ENCODE results near the gene CRB3.

Gene CRB3

DNA sequence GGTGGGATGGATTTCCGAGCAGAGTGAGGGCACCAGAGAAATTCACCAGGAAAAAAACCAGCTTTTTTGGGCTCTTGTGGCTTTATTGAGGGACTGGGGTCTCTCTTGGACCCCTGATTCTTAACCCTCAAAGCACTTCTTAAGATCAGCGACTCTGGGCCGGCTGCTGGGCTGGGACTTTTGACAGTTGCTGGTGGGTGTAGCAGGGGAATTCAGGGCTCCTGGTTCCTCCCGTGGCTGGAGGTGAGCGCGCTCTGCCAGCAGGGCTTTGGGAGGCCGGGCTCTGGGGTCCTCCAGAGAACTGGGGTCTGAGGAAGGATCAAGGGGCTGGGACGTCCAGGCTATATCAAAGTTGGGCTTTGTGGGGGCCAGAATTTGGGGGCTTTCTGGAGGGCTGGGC is 3.3 kb downstream of the CRB3 start:
- DNase-seq = no peak

GRCh38 chr19:6470173-6470572 is 6.1 kb downstream of the CRB3 start:
- no peak for DNase-seq

- no peak for DNase-seq
These were observed 7.0 kb downstream of the CRB3 start for GRCh38 chr19:6471076-6471475.

- DNase-seq = no peak
These were observed 8.6 kb downstream of the CRB3 start for GRCh38 chr19:6472713-6473112.

GRCh38 chr19:6473647-6474046 is 9.6 kb downstream of the CRB3 start:
- DNase-seq = no peak

GRCh38 chr19:6475321-6476108 is 11.4 kb downstream of the CRB3 start:
- DNase-seq = no peak

DNA sequence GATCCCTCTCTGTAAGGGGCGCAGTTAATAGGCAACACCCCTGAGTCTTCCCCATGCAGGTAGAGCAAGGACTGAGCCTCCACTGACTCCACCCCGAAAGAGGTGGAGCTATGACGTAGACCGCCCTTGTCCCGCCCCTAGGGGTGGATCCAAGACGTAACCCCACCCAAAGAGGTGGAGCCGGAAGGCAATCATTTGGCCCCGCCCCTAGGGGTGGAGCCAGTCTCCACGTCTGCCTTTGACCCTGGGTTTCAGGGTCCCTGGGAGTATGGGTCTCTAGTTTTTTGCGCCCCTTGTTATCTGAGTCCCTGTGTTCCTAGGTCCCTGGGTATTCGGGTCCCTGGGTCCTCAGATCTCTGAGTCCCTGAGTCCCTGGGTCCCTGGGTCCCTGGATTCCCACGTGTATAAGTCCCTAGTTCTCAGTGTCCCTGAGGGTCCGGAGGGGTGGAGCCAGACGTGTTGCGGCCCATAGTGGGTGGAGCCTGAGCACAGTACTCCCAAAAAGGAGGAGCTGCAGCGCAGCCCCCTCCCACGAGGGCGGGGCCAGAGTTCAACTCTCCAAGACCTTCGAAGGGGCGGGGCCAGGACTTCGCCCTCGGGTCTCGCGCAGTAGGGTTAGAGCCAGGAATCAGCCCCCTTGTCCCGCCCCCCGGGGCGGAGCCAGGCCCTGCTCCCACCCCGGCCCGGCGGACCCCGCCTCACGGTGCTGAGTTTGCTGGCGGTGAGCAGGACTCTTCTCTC is 12.3 kb downstream of the CRB3 start:
- DNase-seq = no peak

DNA sequence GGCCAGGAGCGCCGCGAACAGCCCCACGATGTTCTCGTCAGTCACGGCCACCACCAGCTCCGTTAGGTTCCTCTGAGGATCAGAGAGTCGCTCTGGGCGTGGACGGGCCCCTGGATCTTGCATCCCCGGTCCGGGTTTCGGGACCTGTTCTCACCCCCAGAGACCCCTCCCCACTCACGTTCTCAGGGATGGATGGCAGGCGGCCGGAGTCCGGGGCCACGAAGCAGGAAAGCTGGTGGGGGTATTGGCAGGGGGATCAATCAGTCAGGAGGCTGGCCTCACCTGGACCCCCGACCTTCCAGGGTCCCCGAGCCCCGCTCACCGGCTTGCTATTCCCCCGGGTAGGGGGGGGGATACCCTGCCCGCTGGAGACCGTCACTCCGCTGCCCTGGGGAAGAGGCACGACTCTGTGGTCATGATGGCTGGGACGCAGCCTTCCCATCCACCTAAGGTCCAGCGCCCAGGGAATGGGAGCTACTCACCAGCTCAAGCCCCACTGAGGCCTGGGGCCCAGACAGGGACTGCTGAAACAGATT is 12.9 kb downstream of the CRB3 start:
- DNase-seq = no peak

DNA sequence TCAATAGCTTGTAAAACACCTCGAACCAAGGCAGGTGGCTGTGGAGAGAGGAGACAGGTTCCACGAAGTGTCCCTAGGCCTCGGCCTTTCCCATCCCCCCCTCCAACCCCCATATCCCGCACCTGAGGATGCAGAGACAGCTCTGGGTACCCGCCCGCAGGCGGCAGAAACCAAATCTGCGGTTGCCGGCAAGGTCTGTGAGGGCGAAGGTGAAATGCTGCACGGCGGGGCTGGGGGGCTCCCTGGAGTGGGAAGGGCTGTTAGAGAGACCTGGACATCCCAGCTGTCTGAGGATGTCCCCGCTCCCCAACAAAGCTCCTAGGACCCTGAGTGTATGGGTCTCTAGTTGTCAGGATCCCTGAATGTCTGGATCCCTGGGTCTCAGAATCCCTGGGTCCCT is 14.7 kb downstream of the CRB3 start:
- DNase-seq = no peak

DNA sequence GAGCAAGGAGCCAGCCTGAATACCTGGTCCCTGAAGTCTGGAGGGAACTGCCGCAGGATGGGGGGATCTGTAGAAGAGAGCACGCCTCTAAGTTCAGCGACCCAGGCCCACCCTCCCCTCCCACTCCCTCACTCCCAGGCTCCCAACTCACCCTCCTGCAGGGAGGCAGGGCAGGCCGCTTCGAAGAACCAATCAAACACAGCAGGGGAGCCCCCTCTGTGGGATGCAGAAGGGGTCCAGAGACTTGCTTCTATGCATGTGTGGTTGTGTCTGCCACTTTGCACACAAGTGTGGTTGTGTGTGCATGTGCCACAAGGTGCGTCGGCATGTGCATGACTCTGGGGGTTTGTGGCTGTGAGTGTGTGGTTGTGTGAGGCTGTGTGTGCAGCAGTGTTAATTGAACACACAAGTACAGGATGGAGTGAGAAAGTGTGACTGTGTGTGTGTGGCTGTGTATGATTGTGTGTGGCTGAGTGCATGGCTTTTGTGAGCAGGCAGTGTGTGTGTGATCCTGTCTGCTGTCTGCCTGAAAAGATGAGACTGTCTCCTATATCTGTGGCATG is 15.8 kb downstream of the CRB3 start:
- DNase-seq = no peak

DNA sequence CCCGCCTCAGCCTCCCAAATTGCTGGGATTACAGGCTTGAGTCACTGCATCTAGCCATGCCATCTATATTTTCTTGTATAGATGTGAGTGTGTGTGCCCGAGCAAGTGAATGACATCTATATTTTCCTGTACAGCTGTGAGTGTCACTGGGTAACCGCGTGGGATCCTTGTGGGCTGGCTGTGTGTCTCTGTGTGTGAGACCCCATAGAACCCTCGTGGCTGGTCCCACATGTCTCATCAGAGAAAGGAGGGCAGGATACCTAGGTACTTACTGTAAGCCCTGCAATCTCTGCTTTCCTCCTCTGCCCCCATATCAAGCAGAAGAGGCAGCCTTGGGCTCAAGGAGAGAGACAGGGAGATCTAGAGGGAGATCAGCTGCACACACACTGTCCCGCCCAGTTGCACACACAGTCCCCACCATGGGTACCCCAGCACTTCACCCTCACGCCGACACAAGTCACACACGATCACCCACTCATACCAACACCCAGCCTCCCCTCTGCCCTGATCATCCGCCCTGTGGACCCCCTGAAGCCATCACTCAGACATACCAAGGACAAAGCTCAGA is 16.9 kb downstream of the CRB3 start:
- DNase-seq = no peak

GRCh38 chr19:6481541-6482342 is 17.7 kb downstream of the CRB3 start, which contains the start of gene DENND1C:
TSS of gene DENND1C (minus strand) at chr19:6481787. CDS start at chr19:6481695, 92 bp downstream.
- DNase-seq = no peak

- no peak for DNase-seq
These were observed 18.2 kb downstream of the CRB3 start for GRCh38 chr19:6482343-6482686.

DNA sequence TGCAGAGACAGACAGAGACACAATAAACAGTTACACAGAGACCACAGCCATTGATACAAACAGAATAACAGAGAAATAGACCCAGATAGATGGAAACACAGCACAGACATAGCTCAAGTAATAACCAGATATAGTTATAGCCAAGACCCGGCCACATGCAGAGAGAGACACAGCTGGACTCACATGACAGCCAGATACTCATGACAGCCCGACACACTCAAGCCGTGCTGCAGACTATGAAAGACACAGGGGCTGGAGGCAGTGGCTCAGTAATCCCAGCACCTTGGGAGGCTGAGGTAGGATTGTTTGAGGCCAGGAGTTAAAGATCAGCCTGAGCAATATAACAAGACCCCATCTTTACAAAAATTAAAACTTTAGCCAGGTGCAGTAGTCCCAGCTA is 19.2 kb downstream of the CRB3 start:
- DNase-seq = no peak

- DNase-seq = no peak
These were observed 20.2 kb downstream of the CRB3 start for GRCh38 chr19:6484230-6484629.

GRCh38 chr19:6484831-6485230 is 20.8 kb downstream of the CRB3 start:
- no peak for DNase-seq

DNA sequence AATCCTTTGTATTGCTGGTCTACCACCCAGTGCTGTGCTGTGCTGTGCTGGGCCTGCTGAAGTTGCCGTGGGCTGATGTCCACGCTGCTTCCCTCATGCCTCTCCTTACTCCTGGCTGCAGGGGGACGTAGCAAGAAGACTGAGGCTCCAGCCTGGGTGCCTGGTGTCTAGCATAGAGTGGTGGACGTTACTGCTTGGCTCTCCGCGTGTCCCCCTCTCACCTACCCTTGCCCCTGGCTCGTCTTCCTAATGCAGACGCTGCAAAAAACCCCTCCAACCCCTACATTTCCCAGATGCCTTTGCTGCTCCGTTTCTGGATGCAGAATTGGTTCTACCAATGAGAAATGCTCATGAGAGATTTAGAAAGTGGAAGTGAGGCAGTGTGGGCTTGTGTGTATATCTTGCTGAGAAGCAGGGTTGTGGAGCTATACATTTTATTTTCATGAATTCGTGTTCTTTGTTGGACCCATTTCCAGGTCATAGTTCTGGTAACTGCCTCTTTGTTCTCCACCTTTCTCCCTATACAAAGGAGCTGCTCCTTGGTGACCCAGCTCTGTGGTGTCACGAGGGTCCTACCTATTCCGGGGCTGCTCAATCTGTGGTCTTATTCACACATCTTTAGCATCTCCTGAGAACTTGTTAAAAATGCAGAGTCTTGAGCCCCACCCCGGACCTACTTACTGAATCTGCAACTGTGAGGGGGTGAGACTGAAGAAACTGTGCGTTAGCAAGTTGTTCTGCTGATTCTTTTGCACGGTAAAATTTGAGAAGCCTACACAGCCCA is 25.4 kb downstream of the CRB3 start:
- DNase-seq = no peak

DNA sequence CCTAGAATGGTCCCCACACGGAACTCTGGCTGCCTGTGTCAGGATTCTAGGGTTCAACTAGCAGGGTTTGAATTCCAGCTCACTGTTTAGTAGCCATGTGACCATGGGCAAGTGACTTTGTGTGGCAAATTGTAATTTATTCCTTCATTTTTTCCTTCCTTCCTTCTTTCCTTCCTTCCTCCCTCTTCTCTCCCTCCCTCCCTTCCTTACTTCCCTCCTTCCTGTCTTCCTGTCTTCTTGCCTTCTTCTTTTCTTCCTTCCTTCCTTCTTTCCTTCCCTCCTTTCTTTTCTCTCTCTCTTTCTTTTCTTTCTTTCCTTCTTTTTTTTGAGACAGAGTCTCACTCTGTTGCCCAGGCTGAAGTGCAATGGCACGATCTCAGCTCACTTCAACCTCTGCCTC is 26.1 kb downstream of the CRB3 start:
- no peak for DNase-seq

GRCh38 chr19:6491802-6492592 is 27.9 kb downstream of the CRB3 start:
- no peak for DNase-seq

DNA sequence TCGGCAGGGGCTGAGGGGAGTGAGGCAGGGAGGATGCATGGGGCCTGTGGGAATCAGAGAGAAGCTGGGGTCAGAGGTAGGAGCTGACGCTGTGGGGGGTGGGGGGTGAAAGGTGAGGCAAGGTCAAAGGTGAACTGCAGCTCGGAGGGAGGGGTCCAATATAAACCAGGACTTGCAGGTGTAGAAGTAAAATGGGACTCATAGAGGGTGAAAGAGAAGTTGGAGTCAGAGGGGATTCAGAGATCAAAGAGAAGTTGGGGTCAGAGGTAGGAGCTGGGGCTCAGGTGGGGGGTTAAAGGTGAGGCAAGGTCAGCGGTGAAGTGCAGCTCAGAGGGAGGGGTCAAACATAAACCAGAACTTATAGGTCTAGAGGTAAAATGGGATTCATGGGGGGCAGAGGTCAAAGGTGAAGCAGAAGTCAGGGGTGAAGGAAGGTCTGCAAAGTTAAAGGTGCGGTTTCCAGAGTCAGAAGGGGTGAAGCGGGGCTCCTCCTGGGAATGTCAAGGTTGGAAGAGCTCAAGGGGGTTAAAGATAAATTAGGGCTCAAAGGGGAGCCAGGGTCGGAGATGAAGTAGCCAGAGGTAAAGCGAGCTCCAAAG is 30.5 kb downstream of the CRB3 start:
- no peak for DNase-seq

GRCh38 chr19:6495947-6496346 is 31.9 kb downstream of the CRB3 start:
- DNase-seq = no peak
